ENCODE results near the gene PLXND1.
"Not testable (repeated sequence)": the region's sequence is repeated elsewhere in the genome, so short reads cannot be mapped to it uniquely, and the experiment has no call there.

The PLXND1 gene

GRCh38 chr3:129606636-129607390, at the start of gene PLXND1:
Gene PLXND1, minus strand, starts transcription at chr3:129606676. Its CDS starts 37 bp downstream, at chr3:129606639.
- peak; percentile 24 to 54 for DNase-seq

DNA sequence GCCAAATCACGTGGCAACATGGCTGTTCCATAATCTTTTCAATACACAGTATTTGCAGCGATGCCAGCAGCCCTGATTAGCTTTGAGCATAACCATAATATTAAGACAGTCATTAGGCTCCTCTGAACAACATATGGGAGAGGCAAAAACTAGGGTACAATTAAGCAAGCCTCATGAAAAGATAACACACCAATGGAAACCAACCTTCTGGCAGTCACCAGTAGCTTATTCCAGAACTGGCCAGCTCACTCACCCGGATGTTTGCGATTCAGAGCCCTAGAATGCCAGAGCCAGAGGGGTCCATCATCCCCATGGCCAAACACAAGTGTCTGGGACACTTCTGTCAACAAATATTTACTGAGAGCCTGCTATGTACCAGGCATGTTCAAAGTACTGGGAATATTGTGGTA, 48.8 kb upstream of the PLXND1 start:
- no peak for DNase-seq

DNA sequence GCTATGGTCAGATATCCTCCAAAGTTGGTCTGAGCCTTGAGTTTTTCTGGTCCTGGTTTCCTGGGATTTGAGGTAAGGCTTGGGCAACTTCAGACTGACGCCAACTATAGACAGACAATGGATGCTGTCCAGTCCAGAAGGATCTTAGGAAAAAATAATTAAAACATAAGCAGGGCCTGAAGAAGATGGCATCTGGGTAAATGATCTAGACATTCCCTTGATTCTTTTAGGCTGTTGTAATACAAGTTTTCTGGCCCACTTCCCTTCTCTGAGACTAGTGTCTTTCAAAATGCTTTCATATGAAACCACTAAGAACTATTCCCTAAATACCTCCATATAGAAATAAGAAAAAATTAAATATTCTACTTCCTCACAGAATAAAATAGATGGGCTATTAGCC, 47.7 kb upstream of the PLXND1 start:
- DNase-seq, result no peak

GRCh38 chr3:129653019-129653418, 46.5 kb upstream of the PLXND1 start:
- DNase-seq, result no peak

- no peak for DNase-seq
These were observed 45.1 kb upstream of the PLXND1 start for GRCh38 chr3:129651435-129652202.

GRCh38 chr3:129650256-129650872, 43.9 kb upstream of the PLXND1 start:
- DNase-seq, result peak in 1 of 2 experiments; percentile 9

DNA sequence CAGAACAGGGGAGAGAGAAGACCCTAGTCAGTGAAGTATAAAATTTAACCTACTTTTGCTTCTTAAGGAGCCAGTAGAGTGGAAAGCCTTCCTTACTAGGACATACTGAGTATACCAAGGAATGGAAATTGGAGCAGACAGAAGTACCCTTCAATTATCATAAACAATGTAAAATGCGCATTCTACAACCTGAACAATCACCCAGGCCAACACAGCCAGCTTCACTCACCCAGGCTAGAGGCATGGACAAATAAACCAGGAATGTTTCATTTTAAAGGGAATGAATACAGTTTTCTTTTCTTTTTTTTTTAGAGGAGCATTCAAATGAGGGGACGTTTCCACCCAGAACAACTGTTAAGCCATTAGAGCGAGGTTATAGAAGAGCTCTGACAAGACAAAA, 41.9 kb upstream of the PLXND1 start:
- DNase-seq, result no peak

GRCh38 chr3:129645286-129645685, 38.8 kb upstream of the PLXND1 start:
- no peak for DNase-seq

GRCh38 chr3:129644836-129645235, 38.4 kb upstream of the PLXND1 start:
- no peak for DNase-seq

- not testable (repeated sequence) for DNase-seq
These were observed 35.2 kb upstream of the PLXND1 start for GRCh38 chr3:129641567-129642260.

- not testable (repeated sequence) for DNase-seq
These were observed 34.5 kb upstream of the PLXND1 start for GRCh38 chr3:129640985-129641384.

- no peak for DNase-seq
These were observed 32.0 kb upstream of the PLXND1 start for GRCh38 chr3:129638481-129638880.

DNA sequence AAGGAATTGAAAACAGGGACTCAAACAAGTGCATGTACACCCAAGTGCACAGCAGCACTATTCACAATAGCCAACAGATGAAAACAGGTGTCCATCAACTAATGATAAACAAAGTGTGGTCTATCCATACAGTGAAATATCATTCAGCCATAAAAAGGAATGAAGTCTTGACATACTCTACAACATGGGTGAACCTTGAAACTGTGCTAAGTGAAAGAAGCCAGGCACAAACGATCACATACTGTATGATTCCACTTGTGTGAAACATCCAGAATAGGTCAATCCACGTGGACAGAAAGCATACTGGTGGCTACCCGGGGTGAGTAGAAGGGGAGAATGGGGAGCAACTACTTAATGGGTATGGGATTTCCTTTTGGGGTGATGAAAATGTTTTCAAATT, 29.6 kb upstream of the PLXND1 start:
- DNase-seq, result no peak

DNA sequence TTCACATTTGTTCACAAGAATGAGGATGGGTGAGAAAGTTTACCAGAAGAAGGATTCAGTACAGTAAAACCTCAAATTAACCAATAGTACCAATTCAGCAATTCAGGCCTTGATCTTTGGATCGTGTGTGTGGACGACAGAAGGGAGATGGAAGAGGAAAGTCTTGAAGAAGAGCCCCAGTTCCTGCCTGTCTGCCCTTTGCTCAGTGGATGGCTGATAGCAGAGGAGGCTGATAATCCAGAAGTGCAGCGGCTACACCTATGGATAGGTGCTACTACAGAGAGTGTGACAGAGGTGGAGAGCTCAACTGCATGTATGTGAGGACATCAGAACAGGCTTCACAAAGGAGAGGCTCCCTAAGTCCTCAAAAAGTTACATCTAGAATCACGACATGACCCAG, 29.2 kb upstream of the PLXND1 start:
- DNase-seq, result no peak

- no peak for DNase-seq
These were observed 27.4 kb upstream of the PLXND1 start for GRCh38 chr3:129633751-129634481.

GRCh38 chr3:129632977-129633376, 26.5 kb upstream of the PLXND1 start:
- no peak for DNase-seq

GRCh38 chr3:129632556-129632955, 26.1 kb upstream of the PLXND1 start:
- DNase-seq, result no peak

- no peak for DNase-seq
These were observed 25.6 kb upstream of the PLXND1 start for GRCh38 chr3:129632056-129632455.

GRCh38 chr3:129629011-129629410, 22.5 kb upstream of the PLXND1 start:
- no peak for DNase-seq

- DNase-seq, result no peak
These were observed 21.7 kb upstream of the PLXND1 start for GRCh38 chr3:129628169-129628522.

DNA sequence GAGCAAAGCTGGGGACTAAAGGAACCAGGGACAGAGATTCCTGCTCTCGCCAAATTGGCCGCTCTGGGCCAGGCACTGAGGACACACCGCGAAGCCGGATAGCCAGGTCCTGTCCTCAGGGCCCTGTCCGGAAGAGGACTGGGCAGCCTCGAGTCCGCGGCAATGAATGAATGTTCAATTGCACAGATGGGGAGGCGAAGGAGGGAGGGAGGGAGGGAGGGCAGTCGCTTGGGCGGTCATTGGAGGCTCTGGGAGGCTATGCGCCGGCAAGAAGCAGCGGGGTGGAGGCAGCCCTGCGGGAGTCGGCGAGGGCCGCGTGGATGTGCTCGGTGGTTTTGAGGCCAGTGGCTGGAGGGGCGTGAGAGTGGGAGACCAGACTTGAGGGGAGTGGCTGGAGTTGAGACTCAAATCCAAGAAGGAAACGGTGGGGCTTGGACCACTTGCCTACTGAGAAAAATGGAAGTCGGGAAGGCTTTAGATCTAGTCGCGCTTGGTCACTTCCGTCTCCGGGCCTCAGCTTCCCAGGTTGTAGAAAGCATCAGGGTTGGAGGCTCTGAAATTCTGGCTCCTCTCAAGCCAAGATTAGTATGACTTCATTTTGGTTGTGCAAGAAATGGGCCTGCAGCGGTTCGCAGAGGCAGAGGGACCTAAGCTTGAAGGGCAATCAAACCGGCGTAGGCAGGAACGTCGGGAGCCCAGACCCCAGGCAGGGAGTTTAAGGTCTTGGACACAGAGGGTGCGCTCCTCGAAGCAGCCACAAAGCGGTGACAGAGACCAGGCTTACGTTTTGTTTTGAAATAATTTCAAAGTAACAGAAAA, 21.1 kb upstream of the PLXND1 start:
- DNase-seq, result peak; percentile 42 to 56

Data from NCI-H1930 (cell line).